Immature natural killer cell (primary cell): ENCODE results near the gene ATP2C1. TPM values are rescaled to one million over a fixed set of nuclear protein-coding genes. Genes with fewer than 3 reads are reported as not detected.

Source experiments
- DNase-seq, 3 donors: peaks; one replicate each; pipeline ENCODE4 v3.0.0; 2022; ENCODE audit warnings: mixed read lengths in 1 of 3
- H3K27ac Mint-ChIP-seq, 6 donors: one replicate each; pipeline ENCODE4 v1.8.0; 2020; ENCODE audit warnings: mixed read lengths in 6 of 6, mild to moderate bottlenecking in 5 of 6, inconsistent platforms in 4 of 6, moderate library complexity in 3 of 6
- H3K27me3 Mint-ChIP-seq, 3 donors: one replicate each; pipeline ENCODE4 v1.8.0; 2020 to 2021; ENCODE audit warnings: low read depth in 3 of 3, mild to moderate bottlenecking in 3 of 3, mixed read lengths in 3 of 3, moderate library complexity in 3 of 3, inconsistent platforms in 1 of 3
- H3K36me3 Mint-ChIP-seq, 3 donors: one replicate each; pipeline ENCODE4 v1.8.0; 2020; ENCODE audit warnings: mixed read lengths in 3 of 3, inconsistent platforms in 2 of 3, mild to moderate bottlenecking in 2 of 3
- H3K4me1 Mint-ChIP-seq, 2 donors: one replicate each; pipeline ENCODE4 v1.8.0; 2020; ENCODE audit warnings: inconsistent platforms in 2 of 2, mild to moderate bottlenecking in 2 of 2, mixed read lengths in 2 of 2, moderate library complexity in 1 of 2
- H3K4me3 Mint-ChIP-seq, 5 donors: one replicate each; pipeline ENCODE4 v1.8.0; 2020; ENCODE audit warnings: mild to moderate bottlenecking in 5 of 5, mixed read lengths in 5 of 5, inconsistent platforms in 3 of 5, moderate library complexity in 3 of 5
- H3K9me3 Mint-ChIP-seq, 6 donors: one replicate each; pipeline ENCODE4 v1.8.0; 2020; ENCODE audit warnings: mild to moderate bottlenecking in 6 of 6, mixed read lengths in 6 of 6, inconsistent platforms in 4 of 6, moderate library complexity in 3 of 6
- polyA plus RNA-seq, 3 donors: library from polyadenylated mRNA; unstranded; fragments of 300-500 nt; fragmentation: Illumina TruSeq; gene quantifications; one replicate each; pipeline ENCODE4 v1.2.3, GENCODE V29; 2021

Gene ATP2C1
- polyA plus RNA-seq, 3 donors from 2014 or later: 7.7 to 14.0 (median 13.8) TPM

DNA sequence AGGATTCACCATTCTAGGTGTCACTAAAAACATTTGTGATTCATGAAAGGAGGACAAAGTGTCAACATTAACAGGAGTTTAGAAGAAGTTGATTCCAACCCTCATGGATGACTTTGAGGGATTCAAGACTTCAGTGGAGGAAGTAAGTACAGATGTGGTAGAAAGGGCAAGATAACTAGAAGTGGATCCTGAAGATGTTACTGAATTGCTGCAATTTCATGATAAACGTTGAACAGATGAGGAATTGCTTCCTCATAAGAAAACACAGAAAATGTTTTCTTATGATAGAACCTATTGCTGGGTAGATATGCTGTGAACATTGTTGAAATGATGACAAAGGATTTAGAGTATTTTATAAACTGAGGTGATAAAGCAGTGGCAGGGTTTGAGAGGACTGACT, 23.5 kb upstream of the ATP2C1 start:
- H3K4me1 Mint-ChIP-seq: no peaks in the 10 kb centered on the region
- no peak overlapping the region for H3K27ac Mint-ChIP-seq
- no peaks in the 10 kb centered on the region for H3K9me3 Mint-ChIP-seq
- peaks cover 0 to 3% (median 0%) of the 10 kb centered on the region in 3 donors for H3K27me3 Mint-ChIP-seq
- no peak for DNase-seq
- no peak overlapping the region for H3K4me3 Mint-ChIP-seq
- no peaks in the 10 kb centered on the region for H3K36me3 Mint-ChIP-seq

DNA sequence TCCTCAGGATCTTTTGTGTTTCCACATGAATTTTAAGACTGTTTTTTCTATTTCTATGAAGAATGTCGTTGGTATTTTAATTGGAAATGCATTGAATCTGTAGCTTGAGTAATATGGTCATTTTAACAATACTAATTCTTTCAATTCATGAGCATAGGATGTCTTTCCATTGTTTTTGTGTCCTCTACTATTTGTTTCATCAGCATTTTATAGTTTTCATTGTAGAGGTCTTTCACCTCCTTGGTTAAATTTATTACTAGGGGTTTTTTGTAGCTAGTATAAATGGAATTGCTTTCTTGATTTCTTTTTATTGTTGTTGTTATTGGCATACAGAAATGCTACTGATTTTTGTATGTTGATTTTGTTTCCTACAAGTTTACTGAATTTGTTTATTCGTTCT, 17.3 kb upstream of the ATP2C1 start:
- Mint-ChIP-seq H3K9me3 (peaks cover 8 to 33% (median 24%) of the 10 kb centered on the region in 6 donors), H3K4me3 (no peak overlapping the region)

DNA sequence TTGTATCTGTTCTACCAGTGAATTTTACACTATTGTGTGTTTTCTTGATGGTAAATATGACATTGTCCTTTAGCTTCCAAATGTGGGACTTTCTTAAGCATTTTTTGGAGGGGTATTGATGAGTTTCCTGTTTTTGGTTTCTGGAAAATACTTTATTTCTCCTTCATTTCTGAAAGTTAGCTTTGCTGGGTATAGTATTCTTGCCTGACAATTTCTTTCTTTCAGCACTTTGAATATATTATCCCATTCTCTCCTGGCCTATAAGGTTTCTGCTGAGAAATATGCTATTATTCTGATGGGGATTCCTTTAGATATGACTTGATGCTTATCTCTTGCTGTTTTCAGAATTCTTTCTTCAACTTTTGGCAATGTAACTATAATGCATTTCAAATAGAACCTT, 15.4 kb upstream of the ATP2C1 start:
- H3K27me3 Mint-ChIP-seq: peaks cover 4 to 15% (median 9%) of the 10 kb centered on the region in 3 donors
- H3K27ac Mint-ChIP-seq: no peak overlapping the region
- peaks cover 0 to 15% (median 4%) of the 10 kb centered on the region in 3 donors for H3K36me3 Mint-ChIP-seq
- H3K9me3 Mint-ChIP-seq: peaks cover 8 to 33% (median 24%) of the 10 kb centered on the region in 6 donors
- no peak for DNase-seq
- no peaks in the 10 kb centered on the region for H3K4me1 Mint-ChIP-seq
- H3K4me3 Mint-ChIP-seq: no peak overlapping the region

More for the DNA sequence above, 17.3 kb upstream of the ATP2C1 start:
- no peaks in the 10 kb centered on the region for H3K4me1 Mint-ChIP-seq
- H3K36me3 Mint-ChIP-seq: peaks cover 0 to 15% (median 4%) of the 10 kb centered on the region in 3 donors
- no peak overlapping the region for H3K27ac Mint-ChIP-seq
- H3K27me3 Mint-ChIP-seq: peaks cover 4 to 15% (median 6%) of the 10 kb centered on the region in 3 donors
- no peak for DNase-seq

DNA sequence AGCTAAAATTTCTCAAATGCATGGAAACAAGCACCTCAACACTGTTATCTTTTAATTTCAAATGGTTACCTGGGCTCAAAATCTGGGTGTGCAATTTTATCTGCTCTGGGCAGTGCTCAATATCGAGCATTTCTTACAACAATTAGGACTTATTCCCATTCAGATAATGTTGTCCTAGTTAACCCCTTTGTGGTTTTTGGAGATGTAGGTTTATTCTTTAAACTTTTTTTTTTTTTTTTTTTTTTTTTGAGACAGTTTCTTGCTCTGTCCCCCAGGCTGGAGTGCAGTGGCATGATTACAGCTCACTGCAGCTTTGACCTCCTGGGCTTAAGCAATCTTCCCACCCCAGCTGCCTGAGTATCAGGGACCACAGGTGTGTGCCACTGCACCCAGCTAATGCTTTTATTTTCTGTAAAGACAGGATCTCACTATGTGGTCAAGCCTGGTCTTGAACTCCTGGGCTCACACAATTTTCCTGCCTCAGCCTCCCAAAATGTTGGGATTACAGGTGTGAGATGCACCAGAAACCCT, 4.4 kb upstream of the ATP2C1 start:
- Mint-ChIP-seq H3K36me3 (peaks cover 0 to 9% (median 0%) of the 10 kb centered on the region in 3 donors), H3K27ac (no peak overlapping the region), H3K27me3 (peaks cover 4 to 18% (median 4%) of the 10 kb centered on the region in 3 donors), H3K4me3 (no peak overlapping the region), H3K4me1 (peaks cover 7 to 16% of the 10 kb centered on the region in 2 donors), H3K9me3 (peaks cover 0 to 2% (median 0%) of the 10 kb centered on the region in 6 donors)
- no peak for DNase-seq

DNA sequence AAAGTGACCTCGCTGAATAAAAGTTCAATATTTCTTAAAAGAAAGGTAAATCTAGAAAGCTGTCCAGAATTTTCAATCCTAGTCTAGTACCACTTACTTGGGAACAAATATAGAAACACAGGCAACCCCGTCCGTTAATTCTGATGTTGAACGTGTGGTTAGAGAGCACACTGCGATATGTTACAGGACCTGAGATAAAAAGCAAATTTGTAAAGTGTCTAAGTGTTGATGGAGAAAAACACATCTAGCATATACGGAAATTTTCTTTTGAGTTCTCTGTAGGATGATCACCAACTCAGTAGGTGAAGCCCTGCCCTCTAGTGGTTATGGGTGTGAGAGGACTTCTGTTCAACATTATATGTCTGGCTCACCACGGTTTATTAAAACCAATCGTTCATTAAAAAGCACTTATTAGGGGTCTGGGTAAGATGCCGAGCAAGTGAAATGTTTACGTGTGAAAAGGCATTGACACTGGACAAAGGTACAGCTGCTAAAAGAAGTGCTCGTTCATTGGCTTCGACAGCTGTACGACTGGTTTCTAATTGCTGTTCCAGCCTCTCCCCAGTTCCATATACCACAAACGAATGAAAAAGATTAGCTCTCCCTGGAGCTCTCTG, 1.0 kb upstream of the ATP2C1 start:
- Mint-ChIP-seq H3K4me1 (peaks cover 29 to 48% of the 10 kb centered on the region in 2 donors), H3K27ac (peak overlapping the region; percentile 98 to 99 (median 99)), H3K27me3 (peaks cover 4 to 18% (median 5%) of the 10 kb centered on the region in 3 donors), H3K4me3 (peak overlapping the region; percentile 96 to 98 (median 97)), H3K36me3 (peaks cover 0 to 9% (median 0%) of the 10 kb centered on the region in 3 donors), H3K9me3 (no peaks in the 10 kb centered on the region)
- DNase-seq: peak; percentile 65 to 72 (median 71)

DNA sequence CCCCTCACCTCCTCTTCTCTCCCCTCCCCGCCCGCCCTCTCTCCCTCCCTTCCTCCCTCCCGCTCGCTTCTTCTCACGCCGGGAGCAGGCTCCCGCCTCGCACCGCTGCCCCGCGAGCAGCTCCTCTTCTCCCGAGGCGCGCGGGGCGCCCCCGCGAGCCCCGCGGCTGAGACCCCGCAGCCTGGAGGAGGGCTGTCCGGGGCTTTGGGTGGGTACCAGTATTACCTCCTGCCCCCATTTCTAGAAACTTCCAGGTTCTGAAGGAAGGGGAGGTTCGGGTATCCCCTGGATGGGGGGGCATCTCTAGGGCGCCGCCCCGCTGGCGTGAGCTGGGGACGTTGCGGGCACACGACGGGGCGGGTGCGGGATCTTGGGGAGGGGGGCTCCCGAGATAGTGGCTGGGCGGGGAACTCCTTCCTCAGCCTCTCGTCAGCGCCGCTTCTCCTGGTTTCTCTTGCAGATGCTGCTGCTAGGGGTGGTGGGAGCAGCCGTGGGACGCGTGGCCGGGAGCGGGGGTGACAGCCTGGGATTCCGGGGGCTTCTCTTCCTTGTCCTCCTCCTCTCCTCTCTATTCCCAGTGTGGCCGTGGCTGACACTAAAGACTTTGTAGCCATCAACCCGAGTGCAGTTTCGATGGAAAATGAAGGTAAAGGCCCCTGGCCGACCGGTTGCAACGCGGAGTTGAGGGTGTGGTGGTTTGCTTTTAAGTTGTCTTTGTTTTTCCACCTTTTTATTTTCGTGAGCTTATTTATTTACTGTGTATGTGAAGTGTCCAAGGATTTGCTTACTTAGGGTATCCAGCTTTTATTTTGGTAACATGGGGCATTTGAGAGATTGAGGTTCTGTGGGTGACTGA, 474 bp downstream of the ATP2C1 start:
- Mint-ChIP-seq H3K27ac (peak overlapping the region; percentile 76 to 99 (median 89)), H3K4me1 (peaks cover 29 to 53% of the 10 kb centered on the region in 2 donors), H3K27me3 (peaks cover 4 to 18% (median 5%) of the 10 kb centered on the region in 3 donors), H3K9me3 (no peaks in the 10 kb centered on the region), H3K4me3 (peak overlapping the region; percentile 96 to 98 (median 97)), H3K36me3 (peaks cover 0 to 3% (median 0%) of the 10 kb centered on the region in 3 donors)
- DNase-seq: peak; percentile 52 to 55 (median 54)

DNA sequence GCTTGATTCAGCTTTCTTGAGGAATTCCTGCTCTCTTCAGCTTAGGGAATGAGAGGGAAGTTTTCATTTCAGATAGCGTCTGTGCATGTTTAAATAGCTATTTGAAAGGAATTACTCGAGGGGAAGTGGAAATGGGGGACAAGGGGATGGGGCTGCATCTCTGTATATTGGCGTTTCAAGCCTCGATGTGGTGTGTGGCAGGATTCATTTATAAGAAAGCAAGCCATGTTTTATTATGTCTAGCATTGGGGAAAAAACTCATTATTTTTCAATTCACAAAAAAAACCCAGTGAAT, 1.0 kb downstream of the ATP2C1 start:
- H3K4me1 Mint-ChIP-seq: peaks cover 29 to 55% of the 10 kb centered on the region in 2 donors
- peak overlapping the region; percentile 76 to 99 (median 89) for H3K27ac Mint-ChIP-seq
- H3K27me3 Mint-ChIP-seq: peaks cover 4 to 18% (median 5%) of the 10 kb centered on the region in 3 donors
- no peak for DNase-seq
- peak overlapping the region; percentile 85 to 98 (median 96) for H3K4me3 Mint-ChIP-seq
- no peaks in the 10 kb centered on the region for H3K9me3 Mint-ChIP-seq
- H3K36me3 Mint-ChIP-seq: peaks cover 0 to 3% (median 0%) of the 10 kb centered on the region in 3 donors

DNA sequence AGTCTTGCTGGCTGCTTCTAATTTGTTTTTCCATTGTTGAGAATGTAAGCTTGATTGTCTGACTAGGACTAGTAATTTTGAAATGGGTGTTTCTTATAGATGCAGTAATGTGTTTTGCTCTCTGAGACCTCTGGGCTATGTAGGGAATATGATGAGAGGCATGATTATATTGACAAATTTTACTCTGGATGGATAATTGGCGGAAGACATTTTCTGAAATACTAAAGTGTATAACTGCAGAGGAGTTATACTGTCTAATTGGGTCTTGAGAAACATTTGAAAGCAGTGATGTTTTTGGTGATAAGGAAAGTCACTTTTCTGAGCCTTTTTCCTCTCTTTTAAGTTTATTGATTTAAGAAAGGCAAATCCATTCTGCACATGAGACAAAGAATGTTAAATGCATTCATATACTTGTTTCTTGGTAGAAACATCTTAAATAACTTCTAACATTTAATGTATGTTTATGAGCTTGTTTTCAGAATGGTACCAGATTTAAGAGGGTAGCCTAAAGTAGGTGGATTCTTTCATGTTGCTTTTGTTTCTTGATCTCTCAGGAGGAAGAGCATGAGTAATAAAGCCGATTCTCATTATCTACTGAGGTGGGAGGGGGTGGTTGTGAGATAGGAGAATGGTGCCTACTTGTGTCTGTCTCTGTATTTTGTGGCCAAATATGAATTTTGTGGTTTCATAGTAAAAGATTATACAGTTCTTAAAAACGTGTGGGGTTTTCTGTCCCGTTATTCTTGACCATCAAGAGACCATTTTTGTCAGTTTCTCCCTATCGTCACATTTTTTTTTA, 2.0 kb downstream of the ATP2C1 start:
- H3K9me3 Mint-ChIP-seq: no peaks in the 10 kb centered on the region
- DNase-seq: no peak
- H3K27ac Mint-ChIP-seq: peak overlapping the region; percentile 3 to 99 (median 30)
- H3K36me3 Mint-ChIP-seq: no peaks in the 10 kb centered on the region
- peaks cover 29 to 57% of the 10 kb centered on the region in 2 donors for H3K4me1 Mint-ChIP-seq
- peaks cover 4 to 18% (median 5%) of the 10 kb centered on the region in 3 donors for H3K27me3 Mint-ChIP-seq
- peak overlapping the region; percentile 85 to 98 (median 96) for H3K4me3 Mint-ChIP-seq

DNA sequence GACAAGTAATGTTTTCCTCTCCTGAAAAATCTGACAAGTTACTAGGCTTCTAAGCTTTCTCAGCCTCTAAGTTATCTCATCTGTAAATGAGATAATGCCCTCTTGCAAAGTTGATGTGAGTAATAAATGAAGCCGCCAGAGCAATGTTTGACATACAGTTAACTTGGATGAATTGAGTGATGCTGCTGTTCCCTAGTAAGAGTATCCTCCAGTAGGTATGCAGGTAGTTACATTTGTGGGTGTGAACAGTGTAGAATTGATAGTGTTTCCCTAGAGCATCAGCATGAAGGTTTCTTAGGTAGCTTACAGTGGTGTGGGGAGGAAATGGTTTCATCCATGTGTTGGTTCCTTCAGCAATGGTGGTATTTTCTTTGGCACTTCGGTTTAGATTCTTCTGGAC, 3.4 kb downstream of the ATP2C1 start:
- Mint-ChIP-seq H3K4me1 (peaks cover 39 to 65% of the 10 kb centered on the region in 2 donors), H3K36me3 (no peaks in the 10 kb centered on the region), H3K4me3 (no peak overlapping the region), H3K9me3 (no peaks in the 10 kb centered on the region), H3K27me3 (peaks cover 4 to 18% (median 5%) of the 10 kb centered on the region in 3 donors), H3K27ac (no peak overlapping the region)
- no peak for DNase-seq

DNA sequence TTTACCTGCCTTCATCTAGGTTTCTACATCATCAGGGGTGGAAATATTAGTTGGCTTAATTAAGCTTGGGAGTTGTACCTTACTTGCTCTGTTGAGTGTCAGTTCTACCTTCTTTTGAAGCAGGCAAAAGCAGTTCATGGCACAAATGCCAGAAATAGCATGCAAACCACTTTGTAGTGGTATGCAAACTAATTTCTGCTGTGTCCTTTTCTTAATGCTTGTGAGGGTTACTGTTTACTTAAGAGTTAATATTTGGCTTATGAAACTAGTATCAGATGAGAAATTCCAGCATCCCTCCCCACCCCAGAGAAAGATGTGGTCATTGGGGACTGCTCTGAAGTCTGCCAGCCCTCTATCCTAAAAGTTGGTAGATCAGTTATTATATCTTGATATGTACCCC, 7.1 kb downstream of the ATP2C1 start:
- Mint-ChIP-seq H3K4me1 (peaks cover 33 to 71% of the 10 kb centered on the region in 2 donors), H3K4me3 (no peak overlapping the region)

DNA sequence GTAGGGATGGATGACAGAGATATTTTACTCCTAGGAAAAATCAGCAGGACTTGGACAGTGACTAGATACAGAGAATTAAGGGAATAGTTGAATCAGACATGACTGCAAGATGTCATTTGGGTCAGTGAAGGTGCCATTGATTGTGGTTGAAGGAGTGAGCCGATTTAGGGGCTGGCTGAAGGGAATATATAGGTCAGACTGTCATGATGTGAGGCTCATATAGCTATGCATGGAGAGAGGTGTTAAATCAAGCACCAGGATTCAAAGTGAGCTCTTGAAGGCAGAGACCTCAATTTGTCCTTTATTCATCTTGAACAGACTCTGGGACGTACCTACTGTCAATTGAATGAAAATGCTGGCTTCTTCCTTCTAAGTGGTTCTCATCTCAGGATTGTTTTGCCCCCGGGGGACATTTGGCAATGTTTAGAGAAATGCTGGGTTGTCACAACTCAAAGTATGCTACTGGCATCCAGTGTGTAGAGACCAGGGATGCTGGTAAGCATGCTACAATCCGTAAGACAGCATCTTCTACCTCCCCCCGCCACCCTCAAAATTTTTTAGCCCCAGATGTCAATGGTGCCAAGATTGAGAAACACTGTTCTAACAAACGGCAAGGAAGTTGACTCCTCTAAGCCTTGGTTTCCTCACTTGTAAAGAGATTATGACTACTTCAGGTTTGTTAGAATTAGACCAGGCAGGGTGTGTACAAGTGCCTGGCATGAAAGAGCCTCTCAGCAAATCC, 7.8 kb downstream of the ATP2C1 start:
- peaks cover 36 to 71% of the 10 kb centered on the region in 2 donors for H3K4me1 Mint-ChIP-seq
- no peak overlapping the region for H3K4me3 Mint-ChIP-seq
- H3K27ac Mint-ChIP-seq: peak overlapping the region in 1 of 6 donors; percentile 46
- H3K9me3 Mint-ChIP-seq: no peaks in the 10 kb centered on the region
- no peak for DNase-seq
- H3K36me3 Mint-ChIP-seq: no peaks in the 10 kb centered on the region
- H3K27me3 Mint-ChIP-seq: no peaks in the 10 kb centered on the region

More for the DNA sequence above, 7.1 kb downstream of the ATP2C1 start:
- Mint-ChIP-seq H3K36me3 (no peaks in the 10 kb centered on the region), H3K27ac (no peak overlapping the region), H3K9me3 (no peaks in the 10 kb centered on the region), H3K27me3 (no peaks in the 10 kb centered on the region)
- DNase-seq: no peak

DNA sequence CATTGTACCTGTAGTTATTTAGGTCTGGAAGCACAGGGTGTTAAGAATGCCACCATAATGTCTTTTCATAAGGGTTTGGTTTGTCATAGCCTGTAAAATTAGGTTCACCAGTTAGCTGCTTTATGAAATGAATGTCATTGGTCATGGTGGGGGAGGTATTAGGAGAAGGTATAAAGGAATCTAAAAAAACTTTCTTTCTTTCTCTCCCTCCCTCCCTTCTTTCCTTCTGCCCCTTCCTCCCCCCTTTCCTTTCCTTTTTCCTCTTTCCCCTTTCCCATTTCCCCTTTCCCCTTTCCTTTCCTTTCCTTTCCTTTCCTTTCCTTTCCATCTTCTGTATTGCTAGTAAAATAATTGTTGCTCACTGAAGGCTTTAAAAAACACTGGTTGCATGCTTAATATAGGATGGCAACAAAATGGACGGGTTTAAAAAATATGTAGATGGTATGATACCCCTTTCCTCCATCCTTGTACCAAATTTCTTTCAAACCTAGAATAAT, 9.6 kb downstream of the ATP2C1 start:
- DNase-seq: no peak
- no peaks in the 10 kb centered on the region for H3K36me3 Mint-ChIP-seq
- no peak overlapping the region for H3K4me3 Mint-ChIP-seq
- peaks cover 50 to 79% of the 10 kb centered on the region in 2 donors for H3K4me1 Mint-ChIP-seq
- H3K27me3 Mint-ChIP-seq: no peaks in the 10 kb centered on the region
- no peaks in the 10 kb centered on the region for H3K9me3 Mint-ChIP-seq
- H3K27ac Mint-ChIP-seq: no peak overlapping the region

DNA sequence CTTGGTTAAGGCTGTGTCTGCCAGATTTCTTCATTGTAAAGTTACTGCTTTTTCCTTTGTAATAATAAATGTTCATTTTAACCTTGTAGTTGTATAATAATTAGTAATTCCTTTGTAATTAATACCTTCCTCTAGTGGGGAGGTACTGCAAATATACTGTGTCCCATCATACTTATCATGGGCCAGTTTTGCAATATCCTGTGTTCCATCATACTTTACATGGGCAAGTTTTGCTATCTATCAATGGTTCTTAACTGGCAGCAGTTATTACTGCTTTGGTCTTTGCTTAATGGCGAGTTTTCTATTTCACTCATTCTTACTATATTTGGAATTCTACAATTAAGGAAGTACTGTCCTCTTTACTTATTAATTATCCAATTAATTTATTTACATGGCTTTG, 10.6 kb downstream of the ATP2C1 start:
- Mint-ChIP-seq H3K36me3 (no peaks in the 10 kb centered on the region), H3K27ac (peak overlapping the region in 1 of 6 donors; percentile 77), H3K4me3 (no peak overlapping the region), H3K4me1 (peaks cover 50 to 83% of the 10 kb centered on the region in 2 donors), H3K27me3 (no peaks in the 10 kb centered on the region), H3K9me3 (no peaks in the 10 kb centered on the region)
- DNase-seq: no peak
